ENCODE data around the gene PRIM2.

- TF ChIP-seq CTCF (IDR thresholded peaks at IDR 0.05) (no peak), REST (IDR thresholded peaks at IDR 0.05; ENCODE audit: insufficient read depth in 1 of 2, low read depth in 2 of 2, low read length in 1 of 2) (no peak), SIN3A (IDR thresholded peaks at IDR 0.05; ENCODE audit: borderline replicate concordance, insufficient read depth, low read depth, low read length) (no peak), POLR2AphosphoS5 (IDR thresholded peaks at IDR 0.05; ENCODE audit: low read depth, low read length) (no peak)
These were observed 9.6 kb upstream of the PRIM2 start for GRCh38 chr6:57307850-57308249.

Measured in Panc1 (cell line).